Measurements from ENCODE around the gene C12orf57.

DNA sequence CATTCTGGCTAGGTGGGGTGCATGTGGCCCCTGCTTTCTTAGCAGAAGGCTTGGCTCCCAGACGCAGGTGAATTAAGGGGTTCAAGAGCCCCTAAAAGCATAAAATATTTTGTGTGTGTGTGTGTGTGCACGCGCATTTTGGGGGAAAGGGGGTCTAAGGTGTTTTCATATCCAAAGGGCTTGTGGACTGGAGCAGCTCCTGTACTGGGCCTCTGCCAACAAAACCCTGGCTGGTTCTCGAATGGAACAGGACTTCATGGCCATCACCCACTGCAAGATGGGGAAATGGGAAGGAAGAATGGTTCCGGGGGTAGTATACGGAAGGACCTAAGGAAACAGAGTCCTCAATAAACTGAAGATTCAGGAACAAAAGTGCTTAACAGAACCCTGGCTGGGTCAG lies 20.0 kb upstream of the C12orf57 start:
- no peak for TF ChIP-seq HNRNPH1 (optimal IDR thresholded peaks at IDR 0.05; ENCODE audit: low read depth, low read length)
- TF ChIP-seq GABPA (IDR thresholded peaks at IDR 0.05; ENCODE audit: low read depth, low read length): no peak
- no peak for TF ChIP-seq GABPA (CRISPR knock-in tag; IDR thresholded peaks at IDR 0.05; ENCODE audit: low read depth)
- TF ChIP-seq NFRKB (IDR thresholded peaks at IDR 0.05): no peak
- no peak for TF ChIP-seq ZNF841 (CRISPR knock-in tag; IDR thresholded peaks at IDR 0.05; ENCODE audit: borderline replicate concordance)
- no peak for TF ChIP-seq CTCF (CRISPR knock-in tag; IDR thresholded peaks at IDR 0.05)
- TF ChIP-seq SIN3A (IDR thresholded peaks at IDR 0.05; ENCODE audit: borderline replicate concordance, low read depth, low read length): no peak
- TF ChIP-seq BCL3 (CRISPR knock-in tag; IDR thresholded peaks at IDR 0.05): no peak
- no peak for TF ChIP-seq RAD21 (CRISPR knock-in tag; IDR thresholded peaks at IDR 0.05)
- no peak for TF ChIP-seq CREM (IDR thresholded peaks at IDR 0.05)
- no peak for TF ChIP-seq CREM (CRISPR knock-in tag; IDR thresholded peaks at IDR 0.05)
- no peak for TF ChIP-seq CREB1 (IDR thresholded peaks at IDR 0.05)
- no peak for TF ChIP-seq CREB1 (CRISPR knock-in tag; IDR thresholded peaks at IDR 0.05)
- TF ChIP-seq SIX4 (CRISPR knock-in tag; IDR thresholded peaks at IDR 0.05): no peak
- no peak for TF ChIP-seq ZNF124 (CRISPR knock-in tag; IDR thresholded peaks at IDR 0.05)
